Ascending aorta (tissue), 2 donors: ENCODE measurements around the gene EP400. TPM values are rescaled to one million over a fixed set of nuclear protein-coding genes. Genes with fewer than 3 reads are reported as not detected.

Experiments
- DNase-seq, 2 donors: peaks; one replicate each; pipeline ENCODE4 v3.0.0-alpha.2; 2019; ENCODE audit warnings: low spot score in 2 of 2
- H3K27ac ChIP-seq, 2 donors: fragments of 200-600 bp; sonication (generic); one replicate each; pipeline ENCODE4 v1.5.1; 2016 to 2017; ENCODE audit warnings: mild to moderate bottlenecking in 1 of 2
- H3K27me3 ChIP-seq: fragments of 200-600 bp; sonication (generic); one replicate; pipeline ENCODE4 v1.5.1; 2017
- H3K36me3 ChIP-seq, 2 donors: fragments of 200-600 bp; sonication (generic); one replicate each; pipeline ENCODE4 v1.5.1; 2016
- H3K4me1 ChIP-seq, 2 donors: fragments of 200-600 bp; sonication (generic); one replicate each; pipeline ENCODE4 v1.5.1; 2016 to 2017; ENCODE audit warnings: mild to moderate bottlenecking in 1 of 2
- H3K4me3 ChIP-seq, 2 donors: fragments of 200-600 bp; sonication (generic); one replicate each; pipeline ENCODE4 v1.5.1; 2016 to 2017; ENCODE audit warnings: mild to moderate bottlenecking in 1 of 2
- H3K9me3 ChIP-seq, 2 donors: fragments of 200-600 bp; sonication (generic); one replicate each; pipeline ENCODE4 v1.5.1; 2016
- intact Hi-C: fragments of 100-400 bp; cut with DNase I; formaldehyde crosslinking; loops from one replicate; pipeline ENCODE4 v1.15.1; 2023
- total RNA-seq: library from RNA; depleted of rRNA; stranded (reverse); fragments of >200 nt; gene quantifications from one replicate; pipeline ENCODE4 v1.1.0, GENCODE V29; 2016
- TF ChIP-seq, protein P1 (sequence below), 3 experiments: fragments of 200-600 bp in 2 of 3; fragments of 450-650 bp in 1 of 3; sonication (generic) in 2 of 3; IDR thresholded peaks; one replicate each; pipeline ENCODE4 v1.5.1; 2016 to 2019; ENCODE audit warnings: antibody characterized with exemption in 3 of 3, mild to moderate bottlenecking in 1 of 3, moderate library complexity in 1 of 3

The EP400 gene
- total RNA-seq, 1 donor from 2014 or later: 23.3 TPM

DNA sequence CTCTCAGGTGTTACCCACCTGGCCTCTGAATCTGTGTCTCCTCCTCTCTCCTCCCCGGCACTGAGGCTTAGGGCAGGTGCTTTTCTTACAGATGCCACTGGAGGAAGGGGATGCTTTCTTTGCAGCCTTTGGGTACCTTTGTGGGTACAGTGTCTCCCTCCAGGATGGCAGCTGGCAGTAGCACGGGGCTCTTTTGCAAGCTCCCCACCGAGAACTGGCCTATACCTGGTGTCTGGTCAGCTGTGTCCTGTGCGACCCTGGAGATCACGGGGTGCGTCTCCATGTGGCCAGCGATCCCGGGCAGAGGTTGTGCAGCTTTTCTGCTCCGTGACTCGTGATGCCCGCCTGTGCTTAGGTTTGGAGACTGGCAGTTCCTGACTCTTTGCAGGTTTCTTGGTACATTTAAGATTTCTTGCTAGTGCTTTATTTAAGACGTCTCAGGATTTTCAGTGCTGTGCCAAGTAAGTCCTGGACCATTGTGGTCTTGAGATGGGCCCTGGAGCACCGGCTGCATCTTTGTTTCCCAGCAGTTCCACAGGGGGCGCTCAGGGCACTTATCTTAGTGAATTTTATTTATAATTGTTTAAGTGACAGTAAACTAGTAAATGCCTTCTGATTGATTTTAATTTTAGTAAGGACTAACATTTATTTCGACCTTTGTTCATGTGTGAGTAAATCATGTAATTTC, 125.4 kb downstream of the EP400 start:
- DNase-seq: no peak
- Histone ChIP-seq H3K36me3 (peaks cover 40 to 62% of the 10 kb centered on the region in 2 donors), H3K9me3 (no peaks in the 10 kb centered on the region), H3K27ac (no peak overlapping the region), H3K27me3 (no peaks in the 10 kb centered on the region), H3K4me1 (no peaks in the 10 kb centered on the region), H3K4me3 (no peak overlapping the region)
- intact Hi-C loops: no loop called here
- TF ChIP-seq, protein P1, sequence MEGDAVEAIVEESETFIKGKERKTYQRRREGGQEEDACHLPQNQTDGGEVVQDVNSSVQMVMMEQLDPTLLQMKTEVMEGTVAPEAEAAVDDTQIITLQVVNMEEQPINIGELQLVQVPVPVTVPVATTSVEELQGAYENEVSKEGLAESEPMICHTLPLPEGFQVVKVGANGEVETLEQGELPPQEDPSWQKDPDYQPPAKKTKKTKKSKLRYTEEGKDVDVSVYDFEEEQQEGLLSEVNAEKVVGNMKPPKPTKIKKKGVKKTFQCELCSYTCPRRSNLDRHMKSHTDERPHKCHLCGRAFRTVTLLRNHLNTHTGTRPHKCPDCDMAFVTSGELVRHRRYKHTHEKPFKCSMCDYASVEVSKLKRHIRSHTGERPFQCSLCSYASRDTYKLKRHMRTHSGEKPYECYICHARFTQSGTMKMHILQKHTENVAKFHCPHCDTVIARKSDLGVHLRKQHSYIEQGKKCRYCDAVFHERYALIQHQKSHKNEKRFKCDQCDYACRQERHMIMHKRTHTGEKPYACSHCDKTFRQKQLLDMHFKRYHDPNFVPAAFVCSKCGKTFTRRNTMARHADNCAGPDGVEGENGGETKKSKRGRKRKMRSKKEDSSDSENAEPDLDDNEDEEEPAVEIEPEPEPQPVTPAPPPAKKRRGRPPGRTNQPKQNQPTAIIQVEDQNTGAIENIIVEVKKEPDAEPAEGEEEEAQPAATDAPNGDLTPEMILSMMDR (IDR thresholded peaks at IDR 0.05): no peak

DNA sequence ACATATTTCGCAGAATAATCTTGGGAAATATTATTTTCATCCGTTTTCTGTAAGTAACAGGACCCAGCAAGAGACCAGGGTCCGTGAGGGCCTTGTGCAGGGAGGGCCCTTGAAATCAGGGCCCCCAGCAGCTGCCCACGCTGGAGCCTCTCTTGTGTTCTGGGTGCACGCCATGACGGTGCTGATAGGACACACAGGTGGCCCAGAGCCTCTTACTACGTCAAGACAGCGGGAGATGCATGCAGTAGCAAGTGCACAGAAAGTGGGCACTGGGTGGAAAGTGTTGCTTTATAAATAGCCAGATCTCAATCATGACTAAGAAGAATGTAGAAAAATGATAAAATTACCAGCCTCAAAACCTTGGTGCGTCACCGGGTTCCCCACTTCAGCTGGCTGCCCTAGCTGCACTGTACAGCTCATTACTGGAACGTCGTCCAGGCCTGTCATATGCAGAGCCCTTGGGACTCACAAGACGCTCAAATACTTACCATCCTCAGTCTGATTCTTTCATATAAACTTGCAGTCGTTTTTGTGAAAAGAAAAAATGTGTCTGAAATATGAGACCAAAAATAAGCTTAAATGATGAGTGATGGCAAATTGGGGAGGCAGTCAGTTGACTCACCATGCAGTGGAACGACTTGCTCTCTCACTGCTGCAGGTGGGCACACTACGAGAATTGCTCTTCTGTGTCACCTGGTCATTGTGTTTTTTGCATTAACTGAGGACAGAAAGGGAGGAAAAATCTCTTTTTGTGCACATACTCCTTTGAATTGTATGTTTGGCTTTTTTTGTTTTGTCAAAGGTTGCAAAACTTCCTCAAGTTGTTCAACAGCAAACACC, 126.2 kb downstream of the EP400 start:
- H3K9me3 ChIP-seq: no peaks in the 10 kb centered on the region
- H3K4me1 ChIP-seq: no peaks in the 10 kb centered on the region
- no peak overlapping the region for H3K27ac ChIP-seq
- no peak overlapping the region for H3K4me3 ChIP-seq
- intact Hi-C loops: no loop called here
- H3K36me3 ChIP-seq: peaks cover 40 to 65% of the 10 kb centered on the region in 2 donors
- H3K27me3 ChIP-seq: no peaks in the 10 kb centered on the region
- no peak for DNase-seq
- TF ChIP-seq, protein P1 (IDR thresholded peaks at IDR 0.05): no peak

DNA sequence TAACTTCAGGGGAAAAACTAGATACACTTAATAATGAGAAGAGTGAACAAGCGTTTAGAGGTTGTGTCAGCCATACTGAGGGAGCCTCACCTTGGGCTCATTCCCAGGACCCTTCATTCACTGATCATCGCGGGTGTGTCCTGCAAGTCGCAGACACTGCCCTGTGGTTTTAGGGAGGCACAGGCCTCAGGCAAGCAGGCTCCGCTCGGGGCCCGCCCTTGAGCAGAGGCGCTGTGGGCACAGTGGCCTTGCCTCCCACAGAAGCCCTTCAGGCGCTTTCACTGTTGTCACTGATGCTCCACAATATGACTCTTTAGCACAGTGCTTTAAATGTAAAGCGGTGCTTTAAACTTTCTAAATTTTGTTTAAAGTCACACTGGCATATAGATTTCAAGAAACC, 127.0 kb downstream of the EP400 start:
- Histone ChIP-seq H3K4me1 (no peaks in the 10 kb centered on the region), H3K27ac (no peak overlapping the region), H3K27me3 (no peaks in the 10 kb centered on the region), H3K4me3 (no peak overlapping the region), H3K36me3 (peaks cover 40 to 60% of the 10 kb centered on the region in 2 donors), H3K9me3 (no peaks in the 10 kb centered on the region)
- TF ChIP-seq, protein P1 (IDR thresholded peaks at IDR 0.05): no peak
- DNase-seq: no peak
- intact Hi-C loops: no loop called here

DNA sequence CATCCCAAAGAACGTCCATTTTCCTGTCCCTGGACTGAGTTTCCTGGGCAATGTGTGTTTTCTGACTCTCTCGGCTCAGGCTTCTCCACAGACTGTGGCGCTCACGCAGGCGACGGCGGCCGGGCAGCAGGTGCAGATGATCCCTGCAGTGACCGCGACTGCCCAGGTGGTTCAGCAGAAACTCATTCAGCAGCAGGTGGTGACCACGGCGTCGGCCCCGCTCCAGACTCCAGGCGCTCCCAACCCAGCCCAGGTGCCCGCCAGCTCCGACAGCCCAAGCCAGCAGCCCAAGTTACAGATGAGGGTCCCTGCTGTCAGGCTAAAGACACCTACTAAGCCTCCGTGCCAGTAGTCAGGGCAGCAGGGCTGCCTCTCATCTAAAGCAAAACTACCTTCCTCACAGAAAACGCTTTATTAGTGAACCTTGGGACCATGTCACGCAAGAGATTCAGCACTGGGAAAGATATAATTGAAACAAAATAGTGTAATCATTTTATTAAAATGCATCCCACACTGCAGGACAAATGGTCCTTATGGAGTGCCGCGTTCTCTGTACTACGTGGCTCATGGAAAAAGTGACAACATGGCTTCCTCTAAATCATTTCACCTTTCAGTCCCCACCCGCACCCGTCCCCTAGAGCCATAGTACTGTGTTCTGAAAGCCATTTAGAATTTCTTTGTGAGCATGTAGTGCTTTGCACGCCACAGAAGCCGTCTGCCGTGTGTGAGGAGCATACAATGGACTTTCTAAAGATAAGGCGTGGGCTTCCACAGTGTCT, 127.8 kb downstream of the EP400 start:
- peaks cover 40 to 54% of the 10 kb centered on the region in 2 donors for H3K36me3 ChIP-seq

DNA sequence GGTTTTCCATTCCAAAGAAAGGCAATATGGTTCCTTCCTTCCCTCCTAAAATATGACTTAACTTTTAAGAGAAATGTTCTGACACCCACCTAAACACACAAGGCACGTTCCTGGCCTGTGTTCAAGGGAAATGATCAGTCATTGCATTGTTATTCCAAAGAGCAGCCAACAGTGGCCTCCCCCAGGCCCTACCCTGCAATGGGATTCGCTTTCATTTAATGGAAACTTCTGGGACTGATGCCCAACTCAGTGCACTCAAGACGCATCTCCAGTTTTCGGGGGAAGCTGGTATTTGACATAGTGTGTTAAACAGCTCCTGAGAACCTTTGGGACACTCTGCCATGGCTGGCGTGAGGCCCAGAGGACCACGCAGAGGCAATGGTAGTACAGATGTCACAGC, 128.4 kb downstream of the EP400 start:
- TF ChIP-seq, protein P1 (IDR thresholded peaks at IDR 0.05): no peak
- Histone ChIP-seq H3K9me3 (no peaks in the 10 kb centered on the region), H3K36me3 (peaks cover 37 to 54% of the 10 kb centered on the region in 2 donors), H3K27me3 (no peaks in the 10 kb centered on the region), H3K4me3 (no peak overlapping the region), H3K27ac (no peak overlapping the region), H3K4me1 (no peaks in the 10 kb centered on the region)
- DNase-seq: no peak
- intact Hi-C loops: no loop called here

More for the DNA sequence above, 127.8 kb downstream of the EP400 start:
- Histone ChIP-seq H3K27ac (no peak overlapping the region), H3K9me3 (no peaks in the 10 kb centered on the region), H3K4me1 (no peaks in the 10 kb centered on the region), H3K4me3 (no peak overlapping the region), H3K27me3 (no peaks in the 10 kb centered on the region)
- TF ChIP-seq, protein P1 (IDR thresholded peaks at IDR 0.05): no peak
- intact Hi-C loops: no loop called here
- DNase-seq: no peak
